Erythroblast (primary cell): ENCODE results near the gene PCSK7.
"Not testable (repeated sequence)": the region's sequence is repeated elsewhere in the genome, so short reads cannot be mapped to it uniquely, and the experiment has no call there.

Experiments used
- DNase-seq, 2 experiments: peaks; one replicate each; lab custom pipeline; 2025; lab: John Stamatoyannopoulos, UW
- GATA1 ChIP-seq: IDR thresholded peaks from 2 replicates; pipeline ENCODE4 v1.6.1; 2011; ENCODE audit warnings: low read depth, mild to moderate bottlenecking, control low read depth, low read length, moderate library complexity
- POLR2A ChIP-seq: IDR thresholded peaks from 2 replicates; pipeline ENCODE4 v1.6.1; 2011; ENCODE audit warnings: mild to moderate bottlenecking, low read length

Gene PCSK7

DNA sequence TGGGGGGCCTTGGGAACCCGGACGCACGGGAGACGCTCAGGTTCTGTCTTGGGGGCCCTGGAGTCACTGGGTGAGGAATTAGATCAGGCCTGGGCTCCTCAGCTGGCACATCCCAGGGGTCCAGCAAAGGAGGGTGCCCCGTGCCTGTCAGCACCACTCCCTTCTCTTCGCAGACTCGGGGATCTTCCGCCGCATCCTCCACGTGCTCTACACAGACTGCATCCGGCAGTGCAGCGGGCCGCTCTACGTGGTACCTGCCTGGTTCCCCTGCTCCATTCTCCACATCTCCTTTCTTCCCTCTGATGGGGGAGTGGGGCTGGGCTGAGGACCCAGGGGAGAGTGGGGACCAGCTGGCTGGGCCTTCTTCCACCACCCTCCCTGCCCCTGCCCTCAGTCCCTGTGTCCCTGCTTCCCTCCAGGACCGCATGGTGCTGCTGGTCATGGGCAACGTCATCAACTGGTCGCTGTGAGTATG, 39.4 kb downstream of the PCSK7 start:
- TF ChIP-seq GATA1 (no peak), POLR2A (peak; percentile 18)
- no peak for DNase-seq

DNA sequence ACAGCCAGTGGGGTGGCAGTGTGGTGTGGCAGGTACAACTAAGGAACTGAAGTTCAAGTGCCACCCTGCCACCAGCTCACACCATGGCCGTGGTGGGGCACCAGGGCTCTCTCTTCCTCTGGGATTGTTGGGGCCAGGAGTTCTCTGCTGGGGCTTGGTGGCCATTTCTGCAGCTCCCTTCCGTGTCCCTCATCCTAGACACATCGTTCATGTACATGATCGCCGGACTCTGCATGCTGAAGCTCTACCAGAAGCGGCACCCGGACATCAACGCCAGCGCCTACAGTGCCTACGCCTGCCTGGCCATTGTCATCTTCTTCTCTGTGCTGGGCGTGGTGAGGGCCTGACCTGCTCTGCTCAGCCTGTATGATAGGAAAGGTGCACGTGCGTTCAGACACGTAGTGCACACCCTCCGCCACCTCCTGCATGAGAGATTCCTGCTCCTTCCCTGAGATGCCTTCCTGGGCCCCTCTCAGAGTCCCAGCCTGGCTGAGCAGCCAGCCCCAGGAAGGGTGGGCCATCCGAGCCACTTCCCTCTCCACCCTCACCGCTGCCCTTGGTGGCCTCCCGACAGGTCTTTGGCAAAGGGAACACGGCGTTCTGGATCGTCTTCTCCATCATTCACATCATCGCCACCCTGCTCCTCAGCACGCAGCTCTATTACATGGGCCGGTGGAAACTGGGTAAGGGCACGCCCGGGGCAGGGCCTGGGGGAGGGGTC, 40.0 kb downstream of the PCSK7 start:
- TF ChIP-seq GATA1 (no peak), POLR2A (no peak)
- DNase-seq, result no peak

GRCh38 chr11:117189941-117190544, 41.8 kb downstream of the PCSK7 start:
- TF ChIP-seq POLR2A (no peak), GATA1 (no peak)
- DNase-seq, result no peak

DNA sequence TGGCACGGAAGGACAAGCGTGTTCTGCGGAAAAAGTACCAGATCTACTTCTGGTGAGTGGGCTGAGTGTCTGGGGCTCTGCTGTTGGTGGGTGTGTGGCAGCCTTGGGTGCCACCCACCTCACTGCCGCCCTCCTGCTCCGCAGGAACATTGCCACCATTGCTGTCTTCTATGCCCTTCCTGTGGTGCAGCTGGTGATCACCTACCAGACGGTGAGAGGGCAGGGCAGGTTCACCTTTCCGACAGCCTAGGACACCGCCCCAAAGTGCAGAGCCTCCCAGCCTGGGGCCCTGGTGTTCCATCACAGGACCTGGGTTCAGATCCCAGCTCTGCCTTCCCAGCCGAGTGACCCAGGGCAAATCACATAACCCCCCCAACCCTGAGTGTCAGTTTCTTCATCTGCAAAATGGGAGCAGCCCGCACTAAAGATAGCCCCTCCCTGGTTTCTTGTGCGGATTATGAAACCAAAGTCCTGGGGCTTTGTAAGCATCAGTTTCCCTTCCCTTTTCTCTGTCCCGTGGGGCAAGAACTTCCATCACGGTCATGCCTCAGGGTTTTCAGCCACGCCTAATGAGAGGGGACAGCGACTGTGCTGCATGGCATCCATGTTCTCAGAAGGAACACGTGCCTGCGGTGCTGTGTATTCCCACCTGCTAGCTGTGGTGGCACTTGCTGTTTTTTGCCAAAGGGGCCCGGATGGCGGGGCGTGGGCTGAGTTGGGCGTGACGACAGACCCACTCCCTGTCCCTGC, 42.5 kb downstream of the PCSK7 start:
- no peak for TF ChIP-seq POLR2A
- no peak for TF ChIP-seq GATA1
- DNase-seq, result no peak

DNA sequence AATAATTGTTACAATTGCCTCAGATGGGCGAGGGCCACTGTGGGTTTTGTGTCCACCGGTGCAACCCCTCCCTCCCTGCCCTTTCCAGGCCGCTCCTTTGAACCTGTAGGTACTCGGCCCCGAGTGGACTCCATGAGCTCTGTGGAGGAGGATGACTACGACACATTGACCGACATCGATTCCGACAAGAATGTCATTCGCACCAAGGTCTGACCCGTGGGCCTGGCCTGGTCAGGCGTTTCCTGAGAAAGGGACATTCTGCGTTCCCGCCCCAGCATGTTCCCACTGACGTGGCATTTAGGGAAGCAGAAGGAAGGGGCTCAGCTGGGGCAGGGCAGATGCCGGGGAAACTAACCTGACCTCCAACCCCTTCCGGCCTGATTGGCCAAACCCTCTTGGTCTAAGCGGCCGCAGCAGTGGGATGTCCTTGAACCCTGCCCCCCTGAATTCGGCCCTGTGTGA, 43.2 kb downstream of the PCSK7 start:
- TF ChIP-seq POLR2A, result no peak
- TF ChIP-seq GATA1, result no peak
- no peak for DNase-seq

- no peak for TF ChIP-seq POLR2A
- TF ChIP-seq GATA1, result no peak
- DNase-seq, result no peak
Measured at GRCh38 chr11:117187799-117188481, 43.9 kb downstream of the PCSK7 start.

- DNase-seq, result no peak
- TF ChIP-seq GATA1 (no peak), POLR2A (no peak)
Measured at GRCh38 chr11:117187428-117187798, 44.5 kb downstream of the PCSK7 start.

- no peak for DNase-seq
- TF ChIP-seq POLR2A (no peak), GATA1 (no peak)
Measured at GRCh38 chr11:117187007-117187406, 44.9 kb downstream of the PCSK7 start.

DNA sequence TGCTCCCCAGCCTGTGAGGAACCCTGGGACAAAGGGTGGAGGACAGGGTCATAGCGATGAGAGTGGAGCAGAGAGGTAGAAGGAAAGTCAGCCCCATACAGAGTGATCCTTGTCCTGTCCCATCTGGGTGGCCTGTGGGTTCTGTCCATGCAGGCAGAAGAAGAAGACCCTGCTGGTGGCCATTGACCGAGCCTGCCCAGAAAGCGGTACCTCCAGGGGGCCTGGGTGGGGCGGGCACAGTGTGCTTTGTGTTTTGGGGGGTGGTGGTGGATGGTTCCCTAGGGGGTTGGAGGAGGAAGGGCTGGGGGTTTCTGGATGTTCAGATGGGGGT, 45.5 kb downstream of the PCSK7 start:
- TF ChIP-seq GATA1 (no peak), POLR2A (no peak)
- no peak for DNase-seq

DNA sequence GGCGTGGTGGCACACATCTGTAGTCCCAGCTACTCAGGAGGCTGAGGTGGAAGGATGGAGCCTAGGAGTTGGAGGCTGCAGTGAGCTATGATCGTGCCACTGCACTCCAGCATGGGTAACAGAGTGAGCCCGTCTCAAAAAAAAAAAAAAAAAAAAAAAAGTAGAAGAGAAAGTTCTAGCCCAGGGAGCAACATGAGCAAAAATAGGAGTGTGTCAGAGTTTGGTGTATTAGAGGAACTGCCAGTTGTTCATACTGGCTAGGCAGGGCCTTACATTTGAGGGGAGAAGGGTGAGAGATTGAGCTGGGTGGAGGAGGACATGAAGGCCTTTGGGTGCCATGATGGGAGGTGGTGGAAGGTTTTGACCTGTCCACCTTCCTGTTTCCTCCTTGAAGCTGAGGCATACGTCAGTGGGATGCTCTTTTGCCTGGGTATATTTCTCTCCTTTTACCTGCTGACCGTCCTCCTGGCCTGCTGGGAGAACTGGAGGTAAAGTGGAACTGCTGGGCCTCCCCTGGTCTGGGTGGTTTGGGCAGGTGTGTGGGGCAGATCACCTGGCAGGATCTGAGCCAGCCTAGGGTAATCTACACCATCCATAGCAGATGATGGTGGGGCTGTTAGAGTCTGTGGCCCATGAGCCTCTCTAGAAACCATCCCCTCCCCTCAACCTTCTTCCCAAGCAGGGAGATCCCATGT, 46.0 kb downstream of the PCSK7 start:
- no peak for DNase-seq

GRCh38 chr11:117183724-117184349, 48.0 kb downstream of the PCSK7 start:
- TF ChIP-seq GATA1, result no peak
- no peak for TF ChIP-seq POLR2A
- no peak for DNase-seq

More for the DNA sequence above, 46.0 kb downstream of the PCSK7 start:
- TF ChIP-seq GATA1, result no peak
- no peak for TF ChIP-seq POLR2A

DNA sequence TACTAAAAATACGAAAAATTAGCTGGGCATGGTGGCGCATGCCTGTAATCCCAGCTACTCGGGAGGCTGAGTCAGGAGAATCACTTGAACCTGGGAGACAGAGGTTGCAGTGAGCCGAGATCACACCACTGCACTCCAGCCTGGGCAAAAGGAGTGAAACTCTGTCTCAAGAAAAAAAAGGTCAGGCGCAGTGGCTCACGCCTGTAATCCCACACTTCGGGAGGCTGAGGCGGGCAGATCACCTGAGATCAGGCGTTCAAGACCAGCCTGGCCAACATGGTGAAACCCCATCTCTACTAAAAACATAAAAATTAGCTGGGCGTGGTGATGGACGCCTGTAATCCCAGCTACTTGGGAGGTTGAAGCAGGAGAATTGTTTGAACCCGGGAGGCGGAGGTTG, 48.7 kb downstream of the PCSK7 start:
- not testable (repeated sequence) for DNase-seq

DNA sequence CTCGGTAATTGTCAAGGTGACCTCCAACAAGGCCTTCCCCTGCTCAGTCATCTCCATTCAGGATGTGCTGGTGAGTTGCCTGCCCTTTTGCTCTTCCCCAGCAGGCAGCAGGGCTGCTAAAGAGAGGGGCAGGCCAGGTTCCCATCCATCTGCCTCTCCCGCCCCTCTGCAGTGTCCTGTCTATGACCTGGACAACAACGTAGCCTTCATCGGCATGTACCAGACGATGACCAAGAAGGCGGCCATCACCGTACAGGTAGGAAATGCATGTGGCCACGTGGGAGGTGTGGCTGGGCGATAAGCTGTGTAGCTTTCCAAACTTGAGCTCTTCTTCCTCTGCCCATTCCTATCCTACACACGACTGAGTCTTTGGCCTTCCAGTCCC, 49.3 kb downstream of the PCSK7 start:
- TF ChIP-seq POLR2A (no peak), GATA1 (no peak)
- DNase-seq, result no peak
